ENCODE results near the gene CNTROB.

DNA sequence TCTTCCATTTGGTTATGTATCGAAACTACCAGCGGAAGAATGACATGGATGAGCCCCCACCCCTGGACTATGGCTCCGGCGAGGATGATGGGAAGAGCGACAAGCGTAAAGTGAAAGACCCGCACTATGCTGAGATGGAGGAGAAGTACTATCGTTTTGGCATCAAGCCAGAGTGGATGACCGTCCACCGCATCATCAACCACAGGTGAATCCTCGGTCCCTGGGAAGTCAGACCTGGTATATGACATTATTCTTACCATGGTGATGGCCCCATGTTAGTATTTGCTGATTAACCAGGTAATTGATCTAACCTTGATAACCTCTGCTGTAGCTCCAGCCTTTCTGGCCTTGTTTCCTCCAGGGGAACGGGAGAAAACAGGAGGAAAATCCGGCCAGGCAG is 34.9 kb upstream of the CNTROB start:
- TF ChIP-seq CTCF (IDR thresholded peaks at IDR 0.05; ENCODE audit: borderline replicate concordance, extremely low read depth, low read length, poor library complexity, severe bottlenecking) = no peak
- no peak for TF ChIP-seq EZH2 (IDR thresholded peaks at IDR 0.05; ENCODE audit: borderline replicate concordance, low read depth, low read length, severe bottlenecking)

Data from DND-41 (cell line).